Caco-2 (cell line): ENCODE data around the gene NTRK2. TPM values are rescaled to one million over a fixed set of nuclear protein-coding genes. Genes with fewer than 3 reads are reported as not detected.

Source experiments
- BruUV-seq: library from RNA; stranded (reverse); fragments of 400-500 nt; replicated peaks from 2 replicates; lab custom pipeline; 2021; lab: Mats Ljungman, UMichigan
- CTCF ChIA-PET: fragments of 300-600 bp; sonication (Branson Sonifier 250); formaldehyde crosslinking; loops from one replicate; lab custom pipeline; 2022; ENCODE audit warnings: antibody characterized with exemption; lab: Charles Lee
- POLR2A ChIA-PET: fragments of 300-600 bp; sonication (Branson Sonifier 250); formaldehyde crosslinking; loops from one replicate; lab custom pipeline; 2022; ENCODE audit warnings: antibody characterized with exemption; lab: Charles Lee
- DNase-seq, 2 experiments: peaks; one replicate each; pipeline versions ENCODE4 v3.0.0 to v3.0.0-alpha.2; 2020 to 2022
- H3K27me3 ChIP-seq: replicated peaks from 2 replicates; pipeline ENCODE4 v1.6.0; 2011; ENCODE audit warnings: low read length; ENCODE audit not compliant: control insufficient read depth, insufficient read depth
- H3K36me3 ChIP-seq: 2 replicates; pipeline ENCODE4 v1.5.1; 2011; ENCODE audit warnings: low read length; ENCODE audit not compliant: control insufficient read depth, insufficient read depth
- H3K4me1 ChIP-seq: fragments of 250-450 bp; sonication (Bioruptor Pico); 2 replicates; pipeline ENCODE4 v1.5.1; 2020; ENCODE audit warnings: mild to moderate bottlenecking
- H3K4me3 ChIP-seq: 2 replicates; pipeline ENCODE4 v1.5.1; 2011; ENCODE audit warnings: low read depth, mild to moderate bottlenecking, control low read depth, low read length
- H3K9me3 ChIP-seq: fragments of 250-450 bp; sonication (Bioruptor Pico); 2 replicates; pipeline ENCODE4 v1.5.1; 2020; ENCODE audit warnings: mild to moderate bottlenecking, moderate library complexity
- H3K27ac Mint-ChIP-seq: one replicate; pipeline ENCODE4 v1.8.0; 2022; ENCODE audit warnings: mixed read lengths; ENCODE audit not compliant: unreplicated experiment
- H3K27me3 Mint-ChIP-seq: one replicate; pipeline ENCODE4 v1.8.0; 2022; ENCODE audit warnings: mixed read lengths; ENCODE audit not compliant: insufficient read depth, unreplicated experiment
- H3K36me3 Mint-ChIP-seq: one replicate; pipeline ENCODE4 v1.8.0; 2022; ENCODE audit warnings: mild to moderate bottlenecking, mixed read lengths; ENCODE audit not compliant: insufficient read depth, unreplicated experiment
- H3K4me1 Mint-ChIP-seq: one replicate; pipeline ENCODE4 v1.8.0; 2022; ENCODE audit warnings: low read depth, mixed read lengths; ENCODE audit not compliant: unreplicated experiment
- H3K4me3 Mint-ChIP-seq: one replicate; pipeline ENCODE4 v1.8.0; 2022; ENCODE audit warnings: mild to moderate bottlenecking, moderate library complexity, mixed read lengths; ENCODE audit not compliant: unreplicated experiment
- H3K9me3 Mint-ChIP-seq: one replicate; pipeline ENCODE4 v1.8.0; 2022; ENCODE audit warnings: mixed read lengths; ENCODE audit not compliant: unreplicated experiment
- CTCF ChIP-seq, 2 experiments: fragments of 200-600 bp in 1 of 2; IDR thresholded peaks; 1 replicate in 1 of 2; 2 replicates in 1 of 2; pipeline versions ENCODE4 v1.5.1 to v1.8.0; 2011 to 2022; ENCODE audit warnings: antibody characterized with exemption in 1 of 2, control low read depth in 1 of 2, inconsistent platforms in 1 of 2, low read depth in 1 of 2, low read length in 1 of 2, mild to moderate bottlenecking in 1 of 2, moderate library complexity in 1 of 2; ENCODE audit not compliant: insufficient read depth in 1 of 2, severe bottlenecking in 1 of 2, unreplicated experiment in 1 of 2
- intact Hi-C: fragments of 100-400 bp; cut with micrococcal nuclease; formaldehyde crosslinking; loops from one replicate; pipeline ENCODE4 v1.10.0; 2022; ENCODE audit not compliant: unreplicated experiment
- total RNA-seq: library from RNA; stranded (reverse); gene quantifications from 2 replicates; pipeline ENCODE4 v1.2.3, GENCODE V29; 2022

The NTRK2 gene
- total RNA-seq, 1 experiment from 2014 or later, result not detected

- H3K4me3 Mint-ChIP-seq, result no peak overlapping the region
- no peak for DNase-seq
- Histone ChIP-seq H3K4me1 (no peaks in the 10 kb centered on the region), H3K9me3 (no peaks in the 10 kb centered on the region), H3K36me3 (no peaks in the 10 kb centered on the region), H3K4me3 (no peak overlapping the region), H3K27me3 (no peaks in the 10 kb centered on the region)
- ChIA-PET CTCF (no interaction called here), POLR2A (no interaction called here)
- H3K27ac Mint-ChIP-seq, result no peak overlapping the region
- BruUV-seq, result no TSS peak
- peaks cover 8% of the 10 kb centered on the region for H3K27me3 Mint-ChIP-seq
- H3K36me3 Mint-ChIP-seq, result no peaks in the 10 kb centered on the region
- no peaks in the 10 kb centered on the region for H3K4me1 Mint-ChIP-seq
- intact Hi-C loops, result no loop called here
- TF ChIP-seq CTCF (IDR thresholded peaks at IDR 0.05; ENCODE audit: insufficient read depth in 1 of 2, low read depth in 1 of 2, low read length in 1 of 2, severe bottlenecking in 1 of 2, unreplicated experiment in 1 of 2), result no peak
- H3K9me3 Mint-ChIP-seq, result no peaks in the 10 kb centered on the region
Measured at GRCh38 chr9:84722388-84722989, 53.0 kb downstream of the NTRK2 start.

DNA sequence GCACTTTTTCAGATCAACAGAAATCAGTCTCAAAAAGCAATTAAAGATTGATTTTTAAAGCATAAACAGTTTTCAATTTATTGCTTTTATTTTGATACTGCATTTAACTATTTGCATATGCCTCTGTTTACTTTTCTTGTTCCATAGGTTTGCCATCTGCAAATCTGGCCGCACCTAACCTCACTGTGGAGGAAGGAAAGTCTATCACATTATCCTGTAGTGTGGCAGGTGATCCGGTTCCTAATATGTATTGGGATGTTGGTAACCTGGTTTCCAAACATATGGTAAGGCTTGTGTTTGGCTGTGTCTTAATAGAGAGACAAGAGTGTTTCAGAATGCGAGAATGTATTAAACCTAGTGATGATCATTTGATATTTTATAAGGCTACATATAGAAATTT lies 53.9 kb downstream of the NTRK2 start:
- BruUV-seq, result no TSS peak
- ChIA-PET POLR2A (no interaction called here), CTCF (no interaction called here)
- Histone ChIP-seq H3K27me3 (no peaks in the 10 kb centered on the region), H3K4me1 (no peaks in the 10 kb centered on the region), H3K4me3 (no peak overlapping the region), H3K9me3 (no peaks in the 10 kb centered on the region), H3K36me3 (no peaks in the 10 kb centered on the region)
- Mint-ChIP-seq H3K9me3 (no peaks in the 10 kb centered on the region), H3K27ac (no peak overlapping the region), H3K4me1 (no peaks in the 10 kb centered on the region), H3K36me3 (no peaks in the 10 kb centered on the region), H3K27me3 (peaks cover 5% of the 10 kb centered on the region), H3K4me3 (no peak overlapping the region)
- intact Hi-C loops, result no loop called here
- no peak for TF ChIP-seq CTCF (IDR thresholded peaks at IDR 0.05; ENCODE audit: insufficient read depth in 1 of 2, low read depth in 1 of 2, low read length in 1 of 2, severe bottlenecking in 1 of 2, unreplicated experiment in 1 of 2)
- DNase-seq, result no peak

DNA sequence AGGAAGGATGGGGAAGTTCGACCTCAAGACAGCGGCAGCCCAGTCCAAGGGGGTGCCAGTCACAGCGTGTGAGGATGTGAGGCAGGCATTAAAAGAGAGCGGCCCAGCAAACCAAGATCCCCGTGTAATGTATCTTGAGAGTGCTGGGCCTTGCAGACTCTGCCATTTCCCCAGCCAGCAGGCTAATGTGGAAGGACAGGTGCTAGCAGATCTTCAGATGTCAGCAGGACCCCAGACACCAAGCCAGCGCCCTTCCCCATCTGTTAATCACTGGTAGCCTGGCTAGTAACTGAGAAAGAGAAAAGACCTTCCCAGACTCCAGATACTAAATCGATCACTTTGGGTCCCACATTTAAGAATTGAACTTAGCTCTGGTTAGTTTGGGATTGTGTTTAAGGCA lies 62.2 kb downstream of the NTRK2 start:
- no peak for DNase-seq
- intact Hi-C loops, result no loop called here
- H3K27ac Mint-ChIP-seq, result no peak overlapping the region
- no peaks in the 10 kb centered on the region for H3K36me3 ChIP-seq
- H3K4me1 Mint-ChIP-seq, result no peaks in the 10 kb centered on the region
- no peak for TF ChIP-seq CTCF (IDR thresholded peaks at IDR 0.05; ENCODE audit: insufficient read depth in 1 of 2, low read depth in 1 of 2, low read length in 1 of 2, severe bottlenecking in 1 of 2, unreplicated experiment in 1 of 2)
- H3K9me3 Mint-ChIP-seq, result no peaks in the 10 kb centered on the region
- CTCF ChIA-PET, result no interaction called here
- no peaks in the 10 kb centered on the region for H3K9me3 ChIP-seq
- no peak overlapping the region for H3K4me3 Mint-ChIP-seq
- H3K4me3 ChIP-seq, result no peak overlapping the region
- no peaks in the 10 kb centered on the region for H3K27me3 Mint-ChIP-seq
- BruUV-seq, result no TSS peak
- POLR2A ChIA-PET, result no interaction called here
- H3K4me1 ChIP-seq, result no peaks in the 10 kb centered on the region
- H3K36me3 Mint-ChIP-seq, result no peaks in the 10 kb centered on the region
- no peaks in the 10 kb centered on the region for H3K27me3 ChIP-seq
